GM19324 (cell line): ENCODE data around the gene SYT2.

ENCODE experiments used
- ATAC-seq: cut with Tn5 transposase; IDR thresholded peaks from one replicate; pipeline ENCODE4 v1.9.1; 2021; ENCODE audit warnings: mild to moderate bottlenecking, moderate library complexity; ENCODE audit not compliant: unreplicated experiment, low FRiP score

The SYT2 gene

GRCh38 chr1:202706851-202707250 lies 3.4 kb downstream of the SYT2 start:
- ATAC-seq = no peak

GRCh38 chr1:202704601-202705000 lies 5.7 kb downstream of the SYT2 start:
- no peak for ATAC-seq

GRCh38 chr1:202703191-202703590 lies 7.1 kb downstream of the SYT2 start:
- no peak for ATAC-seq

- ATAC-seq = no peak
These were observed 8.2 kb downstream of the SYT2 start for GRCh38 chr1:202702088-202702487.

GRCh38 chr1:202701200-202701599 lies 9.1 kb downstream of the SYT2 start:
- ATAC-seq = no peak

GRCh38 chr1:202700061-202700460 lies 10.2 kb downstream of the SYT2 start:
- ATAC-seq = no peak

GRCh38 chr1:202698276-202698675 lies 12.0 kb downstream of the SYT2 start:
- ATAC-seq = no peak

GRCh38 chr1:202697038-202697437 lies 13.2 kb downstream of the SYT2 start:
- ATAC-seq = no peak

GRCh38 chr1:202694314-202694713 lies 15.9 kb downstream of the SYT2 start:
- ATAC-seq = no peak

GRCh38 chr1:202692959-202693555 lies 17.2 kb downstream of the SYT2 start:
- no peak for ATAC-seq

GRCh38 chr1:202691816-202692215 lies 18.4 kb downstream of the SYT2 start:
- no peak for ATAC-seq

GRCh38 chr1:202689493-202690342 lies 20.5 kb downstream of the SYT2 start:
- no peak for ATAC-seq

- no peak for ATAC-seq
These were observed 21.2 kb downstream of the SYT2 start for GRCh38 chr1:202689082-202689481.

GRCh38 chr1:202688401-202688800 lies 21.9 kb downstream of the SYT2 start:
- ATAC-seq = no peak

GRCh38 chr1:202687798-202688197 lies 22.5 kb downstream of the SYT2 start:
- no peak for ATAC-seq

- ATAC-seq = no peak
These were observed 22.9 kb downstream of the SYT2 start for GRCh38 chr1:202687370-202687769.

- no peak for ATAC-seq
These were observed 24.6 kb downstream of the SYT2 start for GRCh38 chr1:202685641-202686040.

GRCh38 chr1:202684716-202685115 lies 25.5 kb downstream of the SYT2 start:
- no peak for ATAC-seq

- ATAC-seq = no peak
These were observed 27.2 kb downstream of the SYT2 start for GRCh38 chr1:202683029-202683428.

GRCh38 chr1:202682477-202682876 lies 27.8 kb downstream of the SYT2 start:
- ATAC-seq = no peak

- ATAC-seq = no peak
These were observed 28.4 kb downstream of the SYT2 start for GRCh38 chr1:202681736-202682420.
